Measurements from ENCODE around the gene C14orf180.

GRCh38 chr14:104545942-104546501 lies 33.5 kb upstream of the C14orf180 start:
- no peak for TF ChIP-seq CTCF (IDR thresholded peaks at IDR 0.05)
- no peak for TF ChIP-seq EZH2phosphoT487 (IDR thresholded peaks at IDR 0.05)

Data from neural progenitor cell (in vitro differentiated cells).